ENCODE data around the gene TINAGL1. TPM values are rescaled to one million over a fixed set of nuclear protein-coding genes. Genes with fewer than 3 reads are reported as not detected.

The TINAGL1 gene
- total RNA-seq, 1 experiment from 2014 or later, result 162 TPM

DNA sequence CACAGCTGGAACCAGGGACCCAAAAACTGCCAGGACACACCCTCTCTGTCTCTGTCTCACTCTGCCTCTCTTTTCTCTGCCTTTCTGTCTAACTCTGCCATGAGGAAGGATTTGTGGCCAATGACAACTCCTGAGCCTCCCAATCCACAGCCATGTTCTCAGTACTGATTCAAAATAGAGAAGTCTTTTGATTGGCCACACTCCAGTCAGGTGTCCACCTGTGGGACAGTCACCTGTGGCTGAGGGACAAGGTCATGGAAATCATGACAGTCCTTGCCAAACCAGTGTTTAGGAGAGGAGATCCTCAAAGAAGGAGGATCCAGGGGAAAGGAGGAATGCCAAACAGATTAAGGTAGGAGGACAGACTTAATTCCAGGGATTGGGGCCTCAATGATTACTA is 15.8 kb downstream of the TINAGL1 start:
- no peaks in the 10 kb centered on the region for H3K9me3 ChIP-seq (ENCODE audit: insufficient read depth, low read depth)
- POLR2A ChIA-PET (ENCODE audit: unreplicated experiment), result interaction anchor here (0.7 kb wide), 1 partner anchor 22 kb away, joined by 6 read pairs; no protein-coding TSS in a partner anchor
- H4K20me1 ChIP-seq (ENCODE audit: insufficient read depth), result no peaks in the 10 kb centered on the region
- H3K9me2 ChIP-seq (ENCODE audit: insufficient read depth), result no peaks in the 10 kb centered on the region
- no peak overlapping the region for H3K4me2 ChIP-seq
- peaks cover 4% of the 10 kb centered on the region; the same call in 1 of the 2 replicates for H3K79me2 ChIP-seq (ENCODE audit: low read depth)
- CTCF ChIA-PET, result interaction anchor here (0.6 kb wide), 3 partner anchors 28 to 71 kb away, joined by 3 to 4 read pairs (median 3); no protein-coding TSS in a partner anchor
- intact Hi-C loops (cut with micrococcal nuclease; ENCODE audit: unreplicated experiment), result no loop called here
- H3K27ac ChIP-seq, result 0 out of 2 replicates have a peak overlapping the region, but pooled peaks have one; percentile 4
- H3K4me3 ChIP-seq, result no peak overlapping the region
- no peak for DNase-seq
- no peaks in the 10 kb centered on the region for H3K27me3 ChIP-seq (ENCODE audit: insufficient read depth, low read depth)
- H3F3A ChIP-seq (ENCODE audit: insufficient read depth, low read depth), result peaks cover 51% of the 10 kb centered on the region
- no peak for TF ChIP-seq EZH2 (IDR thresholded peaks at IDR 0.05; ENCODE audit: low read depth)
- TF ChIP-seq, protein P1, sequence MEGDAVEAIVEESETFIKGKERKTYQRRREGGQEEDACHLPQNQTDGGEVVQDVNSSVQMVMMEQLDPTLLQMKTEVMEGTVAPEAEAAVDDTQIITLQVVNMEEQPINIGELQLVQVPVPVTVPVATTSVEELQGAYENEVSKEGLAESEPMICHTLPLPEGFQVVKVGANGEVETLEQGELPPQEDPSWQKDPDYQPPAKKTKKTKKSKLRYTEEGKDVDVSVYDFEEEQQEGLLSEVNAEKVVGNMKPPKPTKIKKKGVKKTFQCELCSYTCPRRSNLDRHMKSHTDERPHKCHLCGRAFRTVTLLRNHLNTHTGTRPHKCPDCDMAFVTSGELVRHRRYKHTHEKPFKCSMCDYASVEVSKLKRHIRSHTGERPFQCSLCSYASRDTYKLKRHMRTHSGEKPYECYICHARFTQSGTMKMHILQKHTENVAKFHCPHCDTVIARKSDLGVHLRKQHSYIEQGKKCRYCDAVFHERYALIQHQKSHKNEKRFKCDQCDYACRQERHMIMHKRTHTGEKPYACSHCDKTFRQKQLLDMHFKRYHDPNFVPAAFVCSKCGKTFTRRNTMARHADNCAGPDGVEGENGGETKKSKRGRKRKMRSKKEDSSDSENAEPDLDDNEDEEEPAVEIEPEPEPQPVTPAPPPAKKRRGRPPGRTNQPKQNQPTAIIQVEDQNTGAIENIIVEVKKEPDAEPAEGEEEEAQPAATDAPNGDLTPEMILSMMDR (conservative IDR thresholded peaks at IDR 0.05), result no peak
- no peak overlapping the region for H2AFZ ChIP-seq
- H3K4me1 ChIP-seq (replicated peaks; ENCODE audit: insufficient read depth), result peaks cover 60% of the 10 kb centered on the region
- H3K36me3 ChIP-seq (ENCODE audit: low read depth), result no peaks in the 10 kb centered on the region
- BruUV-seq (replicated peaks), result no TSS peak

DNA sequence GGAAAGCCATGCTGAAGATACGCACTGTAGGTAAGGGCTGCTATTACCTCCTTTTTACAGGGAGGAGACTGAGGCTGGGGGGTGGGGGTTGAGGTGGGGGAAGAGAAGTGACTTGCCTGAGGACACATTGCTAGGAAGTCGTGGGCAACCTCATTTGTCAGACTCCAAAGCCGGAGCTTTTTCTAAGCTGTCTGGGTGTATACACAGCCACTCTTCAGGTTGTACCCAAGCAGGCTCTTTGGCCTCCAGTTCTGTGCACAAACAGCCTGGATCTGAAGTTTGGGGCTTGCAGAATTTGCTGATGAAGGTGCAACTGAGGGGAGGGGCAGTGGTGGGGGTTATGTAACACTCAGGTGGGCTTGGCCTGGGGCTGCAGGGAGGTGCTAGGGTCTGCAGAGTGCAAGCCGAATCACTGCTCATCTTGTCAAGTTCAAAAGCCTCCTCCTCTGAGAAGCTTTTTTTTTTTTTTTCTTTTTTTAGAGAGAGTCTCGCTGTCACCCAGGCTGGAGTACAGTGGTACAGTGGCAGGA is 16.9 kb downstream of the TINAGL1 start:
- CTCF ChIA-PET, result interaction anchor here (0.7 to 0.9 kb wide), 2 partner anchors 30 to 44 kb away, joined by 3 to 5 read pairs; no protein-coding TSS in a partner anchor
- POLR2A ChIA-PET (ENCODE audit: unreplicated experiment), result no interaction called here
- no peak overlapping the region for H3K27ac ChIP-seq
- no peaks in the 10 kb centered on the region for H3K9me2 ChIP-seq (ENCODE audit: insufficient read depth)
- no peak for DNase-seq
- TF ChIP-seq EZH2 (IDR thresholded peaks at IDR 0.05; ENCODE audit: low read depth), result no peak
- TF ChIP-seq, protein P1 (conservative IDR thresholded peaks at IDR 0.05), result no peak
- peaks cover 49% of the 10 kb centered on the region for H3K4me1 ChIP-seq (replicated peaks; ENCODE audit: insufficient read depth)
- peaks cover 47% of the 10 kb centered on the region for H3F3A ChIP-seq (ENCODE audit: insufficient read depth, low read depth)
- intact Hi-C loops (cut with micrococcal nuclease; ENCODE audit: unreplicated experiment), result no loop called here
- BruUV-seq (replicated peaks), result no TSS peak
- no peaks in the 10 kb centered on the region for H3K9me3 ChIP-seq (ENCODE audit: insufficient read depth, low read depth)
- no peak overlapping the region for H3K4me3 ChIP-seq
- no peaks in the 10 kb centered on the region for H3K27me3 ChIP-seq (ENCODE audit: insufficient read depth, low read depth)
- H3K79me2 ChIP-seq (ENCODE audit: low read depth), result no peaks in the 10 kb centered on the region
- no peak overlapping the region for H3K4me2 ChIP-seq
- H4K20me1 ChIP-seq (ENCODE audit: insufficient read depth), result no peaks in the 10 kb centered on the region
- no peaks in the 10 kb centered on the region for H3K36me3 ChIP-seq (ENCODE audit: low read depth)
- H2AFZ ChIP-seq, result no peak overlapping the region

DNA sequence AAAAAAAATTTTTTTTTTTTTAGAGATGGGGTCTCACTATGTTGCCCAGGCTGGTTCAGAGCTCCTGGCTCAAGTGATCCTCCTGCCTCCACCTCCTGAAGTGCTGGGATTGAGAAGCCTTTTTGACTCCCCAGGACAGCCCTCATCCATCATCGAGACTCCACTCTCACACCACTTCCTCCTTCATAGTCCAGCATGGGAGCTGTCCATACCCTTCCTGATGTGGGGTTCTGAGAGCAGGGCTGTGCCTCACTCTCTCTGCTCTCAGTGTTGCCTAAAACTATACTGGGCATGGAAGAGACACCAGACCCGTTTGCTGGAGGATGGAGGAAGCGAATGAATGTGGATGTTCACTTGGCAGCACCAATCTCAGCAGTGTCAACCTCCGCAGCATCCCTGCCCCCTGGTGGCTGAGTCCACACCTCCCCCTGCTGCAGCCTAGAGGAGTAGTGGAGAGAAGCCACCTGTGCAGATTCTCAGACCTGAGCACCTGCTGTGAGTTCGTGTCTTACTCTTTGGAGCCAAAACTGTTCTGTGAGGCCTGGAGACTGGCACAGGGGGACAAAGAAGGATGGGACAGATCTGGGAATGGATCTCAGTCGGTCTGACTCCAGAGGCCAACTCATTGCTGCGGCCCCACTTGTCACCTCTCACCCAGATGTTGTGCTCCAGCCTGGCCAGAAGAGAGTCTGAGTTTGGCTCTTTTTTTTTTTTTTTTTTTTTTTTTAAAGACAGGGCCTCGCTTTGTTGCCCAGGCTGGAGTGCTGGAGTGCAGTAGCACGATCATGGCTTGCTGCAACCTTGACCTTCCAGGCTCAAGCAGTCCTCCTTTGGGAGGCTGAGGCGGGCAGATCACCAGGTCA is 17.7 kb downstream of the TINAGL1 start:
- Histone ChIP-seq H3K4me2 (peak overlapping the region; percentile 17; the same call in 1 of the 2 replicates), H3K79me2 (ENCODE audit: low read depth) (no peaks in the 10 kb centered on the region), H3K9me3 (ENCODE audit: insufficient read depth, low read depth) (no peaks in the 10 kb centered on the region), H3K4me3 (no peak overlapping the region), H3K4me1 (replicated peaks; ENCODE audit: insufficient read depth) (peaks cover 41% of the 10 kb centered on the region), H3K36me3 (ENCODE audit: low read depth) (no peaks in the 10 kb centered on the region), H4K20me1 (ENCODE audit: insufficient read depth) (no peaks in the 10 kb centered on the region), H3K27ac (no peak overlapping the region), H3F3A (ENCODE audit: insufficient read depth, low read depth) (peaks cover 40% of the 10 kb centered on the region), H2AFZ (no peak overlapping the region), H3K9me2 (ENCODE audit: insufficient read depth) (no peaks in the 10 kb centered on the region), H3K27me3 (ENCODE audit: insufficient read depth, low read depth) (no peaks in the 10 kb centered on the region)
- no peak for TF ChIP-seq EZH2 (IDR thresholded peaks at IDR 0.05; ENCODE audit: low read depth)
- TF ChIP-seq, protein P1 (conservative IDR thresholded peaks at IDR 0.05), result peak; percentile 99
- peak; percentile 81 to 85 for DNase-seq
- BruUV-seq (replicated peaks), result no TSS peak
- ChIA-PET POLR2A (ENCODE audit: unreplicated experiment) (no interaction called here), CTCF (interaction anchor here (0.6 to 0.9 kb wide), 2 partner anchors 31 to 45 kb away, joined by 3 to 5 read pairs; no protein-coding TSS in a partner anchor)
- intact Hi-C loops (cut with micrococcal nuclease; ENCODE audit: unreplicated experiment), result loop anchor here (1.0 kb wide), 2 partner anchors 30 to 45 kb away; no protein-coding TSS in a partner anchor
